Limb (tissue), 2 donors: ENCODE data around the gene SAMD10.
"Not testable (repeated sequence)": the region's sequence is repeated elsewhere in the genome, so short reads cannot be mapped to it uniquely, and the experiment has no call there.

Source experiments
- DNase-seq, 2 donors: peaks; one replicate each; pipeline ENCODE4 v3.0.0-alpha.2; 2016; ENCODE audit errors: extremely low spot score in 2 of 2

Gene SAMD10

DNA sequence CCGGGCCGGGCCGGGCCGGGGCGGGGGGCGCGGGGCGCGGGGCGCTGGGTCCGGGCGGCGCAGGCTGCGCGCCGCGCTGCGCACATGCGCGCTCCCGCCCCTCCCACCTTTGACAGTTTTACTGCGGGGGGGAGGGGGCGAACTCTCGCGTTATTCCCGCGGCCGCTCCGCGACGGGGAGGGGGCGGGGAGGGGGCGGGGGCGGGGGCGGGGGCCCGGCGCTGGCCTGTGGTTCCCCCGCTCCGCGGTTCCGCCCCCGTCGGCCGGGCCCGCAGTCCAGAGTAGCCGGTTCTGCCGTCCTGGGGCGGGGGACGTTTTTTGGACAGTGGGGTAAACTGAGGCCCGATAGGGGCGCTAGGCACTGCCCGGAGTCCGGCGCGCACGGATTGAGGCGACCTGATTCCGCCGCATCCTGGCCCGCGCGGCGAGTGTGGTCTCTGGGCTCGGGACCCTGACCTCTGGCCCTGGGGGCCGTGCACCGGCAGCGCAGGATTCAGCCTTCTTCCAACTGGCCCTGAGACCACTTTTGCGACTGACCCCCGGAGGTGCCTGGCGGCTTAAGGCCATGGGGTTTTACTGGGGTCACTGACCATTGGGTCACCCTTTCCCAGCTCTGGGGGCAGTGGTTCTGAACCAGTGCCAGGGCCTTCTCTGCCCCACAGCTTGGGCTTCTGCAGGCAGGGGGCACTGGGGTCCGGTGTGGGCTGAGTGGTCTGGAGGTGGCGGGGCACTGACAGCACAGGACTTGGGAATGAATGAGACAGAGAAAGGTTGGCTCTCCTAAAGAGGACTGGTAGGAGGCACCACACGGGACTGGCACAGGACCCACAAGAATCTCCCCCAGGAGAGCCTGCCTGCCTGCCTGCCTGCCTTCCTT lies 9.4 kb downstream of the SAMD10 start, which contains the start of gene ZNF512B:
ZNF512B (minus strand) TSS at position 93 of the 876 bp plus-strand sequence. CDS start 1,980 bp downstream, outside the sequence.
- DNase-seq, result peak in 1 of 2 donors; percentile 90

DNA sequence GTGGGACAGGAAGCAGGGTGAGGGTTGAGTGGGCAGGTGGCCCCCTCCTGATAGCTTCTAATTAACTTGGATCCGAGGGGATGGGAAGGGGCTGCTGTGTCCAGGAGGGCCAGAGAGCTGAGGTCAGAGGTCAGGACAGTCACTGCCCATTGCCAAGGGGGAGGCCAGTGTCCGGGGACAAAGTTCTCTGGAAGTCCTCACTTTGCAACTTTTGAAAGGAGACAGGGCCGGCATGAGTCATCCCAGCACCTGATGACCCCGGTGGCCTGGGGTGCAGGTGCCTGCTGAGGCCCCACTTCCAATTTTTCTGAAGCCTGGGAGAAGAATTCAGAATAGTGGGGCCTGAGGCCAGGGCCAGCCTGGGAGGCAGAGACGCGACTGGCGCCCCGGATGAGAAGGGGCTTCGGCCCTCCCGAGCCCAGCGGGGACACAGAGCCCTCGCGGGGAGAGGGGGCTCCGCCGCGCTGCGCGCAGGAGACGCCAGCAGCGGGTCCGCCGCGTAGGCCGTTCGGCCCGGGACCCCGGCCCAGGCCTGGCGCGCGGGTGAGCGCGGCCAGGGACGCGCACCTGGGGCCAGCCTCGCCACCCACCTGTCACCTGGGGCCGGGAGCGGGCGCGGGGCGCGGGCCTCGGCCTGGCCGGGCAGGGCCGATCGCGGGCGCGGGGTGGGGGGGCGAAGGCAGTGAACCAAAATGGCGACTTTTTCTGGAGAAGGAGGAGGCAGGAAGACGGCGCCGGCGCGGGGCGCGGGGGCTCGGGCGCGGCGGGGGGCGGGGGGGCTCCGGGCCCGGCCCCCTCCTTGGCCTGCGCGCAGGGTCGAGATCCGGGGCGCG lies 10.3 kb downstream of the SAMD10 start:
- peak in 1 of 2 donors; percentile 80 for DNase-seq

DNA sequence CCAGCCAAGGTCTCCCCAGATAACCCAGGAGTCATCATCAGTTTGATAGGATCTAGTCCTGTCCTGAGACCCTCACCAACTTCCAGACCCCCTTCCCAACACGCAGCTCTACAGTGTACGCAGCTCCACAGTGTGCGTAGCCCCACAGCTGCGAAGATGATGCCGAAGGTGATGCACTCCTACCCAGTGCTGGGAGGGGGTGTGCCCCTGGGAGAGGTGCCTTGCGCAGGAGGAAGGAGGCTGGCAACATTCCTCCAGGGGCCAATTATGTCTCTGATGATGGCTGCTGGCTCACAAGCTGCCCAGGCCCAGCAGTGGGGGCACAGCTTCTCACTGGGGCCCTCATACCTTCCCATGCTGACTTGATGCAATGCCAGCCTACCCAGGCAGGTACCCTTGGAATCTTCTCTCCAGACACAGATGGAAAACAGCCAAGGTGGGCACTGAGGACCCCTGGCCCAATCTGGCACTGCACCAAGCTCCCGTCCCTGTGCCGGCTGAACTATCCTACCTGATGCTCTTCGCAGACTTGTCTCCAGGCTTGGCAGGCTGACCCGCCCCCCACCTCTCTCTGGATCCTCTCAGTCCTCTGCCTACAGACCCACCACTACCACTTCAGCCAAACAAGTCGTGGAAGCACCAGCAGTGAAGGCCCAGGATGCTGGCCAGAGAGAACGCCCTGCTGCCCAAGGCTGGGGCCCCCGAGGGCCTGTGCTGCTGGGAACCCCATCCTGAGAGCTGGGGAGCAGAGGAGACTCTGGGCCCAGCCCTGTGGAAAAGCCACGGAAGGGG lies 11.1 kb downstream of the SAMD10 start:
- DNase-seq, result peak in 1 of 2 donors; percentile 35

DNA sequence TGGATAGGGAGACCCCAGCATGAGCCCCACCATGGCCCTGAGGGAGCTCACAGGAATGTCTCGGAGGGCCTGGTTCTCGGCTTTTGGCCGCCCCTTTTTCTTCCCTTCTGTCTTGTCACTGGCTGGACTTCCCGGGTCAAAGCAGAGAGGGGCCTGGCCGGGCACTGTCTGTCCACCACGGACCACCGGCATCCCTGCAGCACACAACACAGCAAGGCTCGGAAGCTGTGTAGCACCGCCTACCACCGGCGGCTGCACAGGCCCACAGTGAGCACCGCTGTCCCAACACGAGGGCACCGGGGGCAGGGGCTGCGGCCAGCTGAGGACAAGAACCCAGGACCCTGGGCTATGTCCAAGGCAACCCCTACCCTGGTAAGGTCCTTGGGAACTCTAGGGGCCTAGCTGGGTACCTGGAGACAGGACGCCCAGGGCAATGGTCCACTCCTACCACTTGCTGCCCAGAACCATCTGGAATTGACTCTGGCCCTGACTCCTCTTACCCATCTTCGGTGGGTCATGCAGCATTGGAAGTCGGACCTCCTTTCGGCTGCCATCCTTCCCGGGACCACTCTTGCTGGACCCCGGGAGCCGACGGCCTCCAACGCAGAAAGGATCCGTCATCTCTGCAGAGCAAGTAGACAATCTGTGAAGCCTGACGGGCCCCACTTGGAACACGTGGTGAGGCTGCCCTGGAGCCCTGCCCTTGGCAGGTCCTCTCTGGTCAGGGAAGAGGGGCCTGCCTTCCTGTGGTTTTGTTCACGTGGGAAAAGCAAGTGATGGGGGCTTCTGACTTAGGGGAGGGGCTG lies 11.9 kb downstream of the SAMD10 start:
- DNase-seq, result peak in 1 of 2 donors; percentile 30

DNA sequence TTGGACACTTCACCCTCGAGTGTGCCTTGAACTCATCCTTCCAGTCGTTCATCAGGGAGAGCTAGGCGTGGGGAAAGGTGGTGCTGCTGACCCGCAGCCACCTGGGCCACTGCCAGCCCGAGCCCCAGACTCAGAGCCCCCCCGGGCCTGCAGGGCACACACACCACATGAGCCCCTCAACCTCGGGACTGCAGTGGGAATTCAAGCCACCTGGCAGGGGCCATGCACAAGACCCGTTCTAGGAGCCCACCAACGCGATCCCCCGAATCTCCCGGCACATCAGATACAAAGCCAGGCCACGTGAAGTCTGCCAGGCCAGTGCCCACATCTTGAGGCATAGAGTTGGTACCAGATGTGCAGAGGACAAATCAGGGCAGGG lies 12.5 kb downstream of the SAMD10 start:
- peak in 1 of 2 donors; percentile 25 for DNase-seq

DNA sequence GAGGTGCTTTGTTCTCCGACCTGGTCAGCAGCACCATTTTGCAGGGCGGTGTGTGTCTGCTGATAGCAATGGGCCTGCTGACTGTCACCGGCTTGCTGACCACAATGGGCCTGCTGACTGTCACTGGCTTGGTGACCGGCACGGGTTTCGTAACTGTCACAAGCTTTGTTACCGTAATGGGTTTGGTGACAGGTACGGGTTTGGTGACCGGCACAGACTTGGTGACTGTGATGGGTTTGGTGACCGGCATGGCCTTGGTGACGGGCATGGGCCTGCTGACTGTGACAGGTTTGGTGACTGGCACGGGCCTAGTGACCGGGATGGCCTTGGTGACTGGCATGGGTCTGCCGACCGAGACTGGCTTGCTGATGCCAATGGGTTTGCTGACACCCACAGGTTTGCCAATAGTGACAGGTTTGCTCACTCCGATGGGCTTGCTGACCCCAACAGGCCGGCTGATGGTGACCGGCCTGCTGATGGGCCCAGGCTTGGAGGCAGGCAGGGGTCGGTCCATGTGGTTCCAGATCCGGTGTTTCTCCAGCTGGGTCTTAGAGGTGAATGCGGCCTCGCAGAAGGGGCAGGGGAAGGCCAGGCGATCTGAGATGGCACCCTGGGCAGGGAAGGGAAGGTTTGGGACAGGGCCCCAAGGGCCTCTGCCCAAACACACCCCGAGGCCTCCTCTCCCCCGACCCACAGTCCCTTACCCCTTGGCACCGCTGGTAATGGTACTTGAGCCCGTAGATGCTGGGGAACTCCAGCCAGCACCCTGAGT lies 13.1 kb downstream of the SAMD10 start:
- no peak for DNase-seq

DNA sequence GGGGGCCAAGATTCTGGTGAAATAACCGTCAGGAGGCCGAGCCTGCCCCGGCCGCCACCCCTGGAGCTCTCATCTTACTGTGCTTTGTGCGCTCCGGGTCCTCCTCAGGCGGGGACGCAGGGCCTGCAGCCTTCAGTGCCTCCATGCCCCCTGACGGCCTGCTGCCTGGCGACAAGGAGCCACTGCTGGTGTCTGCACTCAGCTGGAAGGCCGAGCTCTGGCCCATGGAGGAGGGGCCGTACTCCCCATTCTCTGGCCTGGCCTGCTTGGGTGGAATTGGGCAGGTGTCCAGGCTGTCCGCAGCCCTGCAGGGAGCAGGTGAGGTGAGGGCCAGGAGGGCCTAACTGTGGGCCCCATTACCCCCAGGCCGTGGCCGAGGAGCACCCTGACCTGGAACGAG lies 15.0 kb downstream of the SAMD10 start:
- no peak for DNase-seq

DNA sequence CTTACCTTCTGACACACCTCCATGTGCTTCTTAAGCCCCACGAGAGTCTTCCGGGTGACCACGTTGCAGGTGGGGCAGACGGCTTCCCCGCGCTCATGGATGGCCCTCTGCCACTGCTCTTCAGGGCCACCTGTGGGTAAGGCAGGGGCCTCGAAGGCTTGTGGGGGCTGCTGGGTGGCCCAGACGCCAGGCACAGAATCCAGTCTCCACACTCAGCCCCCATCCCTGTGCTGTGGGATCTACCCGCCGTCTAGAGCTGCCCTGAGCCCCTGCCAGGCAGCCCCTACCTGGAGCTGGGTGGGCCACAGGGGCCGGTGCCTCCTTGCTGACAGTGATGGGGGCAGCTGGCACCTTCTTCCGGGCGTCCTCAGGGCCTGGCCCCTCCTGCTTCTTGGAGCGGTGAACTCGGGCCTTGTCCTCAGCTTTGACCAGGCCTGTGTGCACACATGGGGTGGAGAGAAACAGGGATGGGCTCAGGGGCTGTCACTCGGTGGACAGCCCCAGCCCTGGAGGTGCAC lies 15.6 kb downstream of the SAMD10 start:
- no peak for DNase-seq

DNA sequence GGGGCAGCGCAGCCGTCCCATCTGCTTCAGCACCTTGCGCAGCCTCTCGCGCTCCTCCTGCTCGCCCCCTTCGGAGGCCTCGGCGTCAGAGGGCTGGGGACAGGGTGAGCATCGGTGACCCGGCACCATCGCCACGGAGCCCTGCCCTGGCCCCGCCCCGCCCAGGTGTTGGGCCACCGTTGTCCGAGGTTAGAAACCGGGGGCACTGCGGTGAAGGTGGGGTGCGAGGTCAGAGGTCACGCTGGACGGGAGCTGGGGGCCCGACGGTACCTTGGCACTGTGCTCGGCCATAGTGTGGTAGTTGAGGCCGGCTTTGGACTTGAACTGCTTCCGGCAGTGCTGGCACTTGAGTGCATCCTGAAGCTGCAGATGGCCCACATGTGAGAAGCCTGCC lies 16.1 kb downstream of the SAMD10 start:
- no peak for DNase-seq

DNA sequence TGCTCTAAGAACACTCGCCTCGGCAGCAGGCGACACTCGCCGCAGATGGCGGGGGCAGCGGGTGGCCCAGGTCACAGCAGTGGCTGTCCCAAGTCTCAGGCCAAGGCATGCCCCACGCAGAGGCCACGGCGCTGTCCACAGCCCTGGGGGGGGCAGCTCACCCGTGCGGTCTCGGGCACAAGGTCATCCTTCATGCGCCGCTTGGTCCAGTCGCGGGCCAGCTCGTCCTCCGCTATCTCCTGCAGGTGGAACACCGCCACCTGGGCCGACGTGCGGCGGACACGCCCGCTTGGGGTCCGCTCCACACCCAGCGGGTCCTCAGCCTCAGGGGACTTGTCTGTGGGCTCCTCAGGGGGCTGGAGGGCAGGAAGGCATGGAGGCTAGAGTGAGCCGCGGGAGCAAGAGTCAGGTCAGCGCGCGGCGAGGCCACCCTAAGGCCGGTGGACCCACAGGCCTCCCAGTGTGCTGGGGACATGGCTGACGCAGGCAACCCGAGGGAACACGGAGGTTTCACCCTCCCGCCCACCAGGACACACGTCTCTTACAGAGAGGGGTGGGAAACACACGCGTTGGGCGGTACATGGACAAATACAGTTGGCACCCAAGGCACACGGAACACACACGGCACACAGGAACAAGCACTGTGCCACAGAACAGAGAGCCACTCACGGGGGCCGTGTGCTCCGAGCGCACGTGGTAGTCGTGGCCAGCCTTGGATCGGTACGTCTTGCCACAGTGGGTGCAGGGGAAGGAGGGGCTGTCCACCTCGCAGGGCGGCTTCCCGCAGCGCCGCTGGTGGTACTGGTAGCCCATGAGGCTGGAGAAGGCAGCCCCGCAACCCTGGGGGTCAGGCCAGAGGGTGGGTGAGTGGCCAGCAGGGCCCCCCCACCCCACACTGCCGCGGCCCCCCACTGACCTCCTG lies 16.8 kb downstream of the SAMD10 start:
- DNase-seq, result no peak

DNA sequence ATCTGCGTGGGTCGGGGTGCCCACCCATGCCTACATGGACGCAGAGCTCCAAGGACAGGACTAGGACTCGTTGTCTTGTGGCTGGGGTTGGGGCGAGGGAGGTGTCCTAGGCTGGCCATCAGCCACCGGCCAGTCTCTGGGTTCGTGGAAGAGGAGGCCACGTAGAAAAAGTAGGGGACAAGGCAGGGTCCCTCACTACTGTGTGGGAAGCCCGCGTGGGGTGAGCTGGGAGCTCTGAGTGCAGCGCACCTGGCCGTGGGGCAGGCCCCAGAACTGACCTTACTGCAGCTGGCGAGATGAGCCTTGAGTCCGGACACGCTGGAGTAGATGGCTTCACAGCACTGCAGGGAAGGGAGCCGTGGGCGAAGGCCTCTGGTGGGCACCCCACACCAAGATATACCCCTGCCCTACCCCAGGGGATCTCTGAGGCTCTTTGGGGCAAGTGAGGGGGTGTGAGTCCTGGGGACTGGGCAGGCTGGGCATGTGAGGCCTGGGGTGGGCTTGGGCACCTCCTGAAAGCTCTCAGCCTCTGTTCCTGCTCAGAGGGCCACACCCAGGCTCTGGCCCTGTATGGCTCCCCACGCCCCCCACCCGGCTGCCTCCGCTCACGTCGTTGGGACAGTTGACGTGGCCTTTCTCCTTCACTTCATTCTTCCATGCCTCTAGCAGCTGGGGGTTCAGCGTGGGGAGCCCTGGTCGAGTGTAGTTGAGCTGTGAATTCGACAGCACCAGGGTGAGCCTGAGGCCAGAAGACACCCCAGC lies 17.6 kb downstream of the SAMD10 start:
- no peak for DNase-seq

DNA sequence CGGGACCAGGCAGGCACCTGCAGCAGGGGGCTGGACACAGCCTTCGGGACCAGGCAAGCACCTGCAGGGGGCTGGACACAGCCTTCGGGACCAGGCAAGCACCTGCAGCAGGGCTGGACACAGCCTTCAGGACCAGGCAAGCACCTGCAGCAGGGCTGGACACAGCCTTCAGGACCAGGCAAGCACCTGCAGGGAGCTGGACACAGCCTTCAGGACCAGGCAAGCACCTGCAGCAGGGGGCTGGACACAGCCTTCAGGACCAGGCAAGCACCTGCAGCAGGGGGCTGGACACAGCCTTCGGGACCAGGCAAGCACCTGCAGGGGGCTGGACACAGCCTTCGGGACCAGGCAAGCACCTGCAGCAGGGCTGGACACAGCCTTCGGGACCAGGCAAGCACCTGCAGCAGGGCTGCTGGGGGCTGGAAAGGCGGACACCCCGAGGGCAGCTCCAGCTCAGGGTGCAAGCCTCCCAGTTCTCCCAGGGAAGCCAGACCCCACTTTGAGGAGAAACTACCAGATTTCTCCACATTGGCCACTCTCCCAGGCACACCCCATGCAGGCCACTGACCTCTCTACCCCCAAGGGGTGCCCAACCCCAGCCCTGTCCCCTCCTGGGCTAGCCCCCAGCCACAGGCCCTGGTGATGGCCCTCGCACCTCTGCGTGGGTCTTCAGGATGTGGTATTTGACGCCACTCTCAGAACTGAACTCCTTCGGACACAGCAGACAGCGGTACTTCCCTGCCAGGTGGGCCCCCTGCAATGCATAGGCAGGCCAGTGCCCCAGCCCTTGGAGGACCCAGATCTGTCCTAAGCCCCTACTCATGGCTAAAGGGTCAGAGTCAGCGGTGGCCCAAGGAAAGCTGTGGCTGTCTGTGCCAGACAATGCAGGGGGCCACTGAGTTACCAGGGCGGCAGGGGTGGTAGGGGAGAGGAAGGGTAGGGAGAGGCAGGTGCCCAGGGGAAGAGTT lies 18.5 kb downstream of the SAMD10 start:
- DNase-seq, result not testable (repeated sequence)

DNA sequence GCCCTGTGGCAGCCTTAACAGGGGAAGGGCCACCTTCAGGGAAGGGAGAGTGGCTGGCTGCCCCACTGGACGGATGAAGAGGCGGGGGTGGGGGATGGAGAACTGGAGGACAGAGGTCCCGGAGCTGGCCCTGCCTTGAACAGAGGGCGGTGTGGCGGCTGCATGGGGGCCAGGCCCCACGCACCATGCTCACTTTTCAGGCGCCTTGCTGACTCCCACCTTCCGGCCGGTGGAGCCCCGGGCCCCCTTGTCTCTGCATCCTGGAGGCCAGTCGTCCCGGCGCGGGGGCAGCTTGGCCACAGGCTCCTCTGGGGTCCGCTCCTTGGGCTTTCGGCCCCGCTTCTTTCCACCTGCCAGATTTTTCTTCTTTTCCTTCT lies 19.8 kb downstream of the SAMD10 start:
- DNase-seq, result no peak

DNA sequence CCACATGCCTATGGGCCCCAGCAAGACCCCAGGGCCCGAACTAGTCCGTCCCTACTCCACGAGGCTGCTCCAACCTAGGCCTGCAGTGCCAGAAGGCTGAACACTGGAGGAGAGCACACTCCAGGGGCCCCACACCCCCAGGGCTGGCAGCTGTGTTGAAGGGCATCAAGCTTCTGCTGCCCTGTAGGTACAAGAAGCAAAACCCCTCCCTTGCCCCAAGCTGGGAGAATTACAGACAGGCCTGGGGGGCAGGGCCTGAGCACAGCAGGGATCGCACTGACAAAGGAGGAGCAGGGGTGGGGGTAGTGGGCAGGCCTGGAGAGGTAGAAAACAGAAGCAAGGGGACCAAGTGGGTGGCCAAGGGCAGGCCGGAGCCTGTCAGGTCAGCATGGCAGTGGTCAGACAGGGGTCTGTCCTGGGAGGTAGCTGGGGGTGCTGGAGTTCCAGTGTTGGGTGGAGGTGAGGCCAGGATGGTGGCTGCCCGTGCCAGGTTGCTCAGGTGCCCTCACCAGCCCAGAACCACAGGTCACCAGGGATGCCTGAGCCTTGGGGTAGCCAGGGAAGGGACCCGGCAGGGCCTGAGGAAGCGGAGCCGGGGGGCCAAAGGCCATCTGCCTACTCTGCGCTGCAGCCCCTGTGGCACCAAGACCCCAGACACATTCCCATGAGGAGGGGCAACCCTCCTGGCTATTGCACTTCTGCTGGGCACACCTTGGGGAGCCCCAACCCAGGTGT lies 20.3 kb downstream of the SAMD10 start:
- DNase-seq, result no peak

DNA sequence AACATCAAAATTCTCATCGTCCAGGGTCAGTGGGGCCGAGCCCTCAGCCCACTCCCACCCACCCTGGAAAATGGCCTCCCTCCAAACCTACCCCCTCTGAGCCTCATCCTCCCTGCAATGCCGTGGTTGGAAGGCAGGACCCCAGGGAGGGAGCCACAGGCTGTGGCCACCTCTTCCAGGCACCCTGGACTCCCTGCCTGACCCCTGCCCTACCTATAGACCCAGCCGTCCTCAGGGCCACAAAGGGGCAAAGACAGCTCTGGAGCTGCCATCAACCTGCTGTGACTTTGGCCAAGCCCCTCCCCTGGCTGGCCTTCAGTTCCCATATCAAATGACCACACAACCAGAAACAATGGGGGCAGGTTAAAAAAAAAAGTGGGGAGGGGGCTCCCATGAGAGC lies 21.0 kb downstream of the SAMD10 start:
- DNase-seq, result no peak
